ENCODE results near the gene VAMP4.
"Not testable (repeated sequence)": the region's sequence is repeated elsewhere in the genome, so short reads cannot be mapped to it uniquely, and the experiment has no call there.

VAMP4 gene

GRCh38 chr1:171723180-171723579 lies 18.7 kb downstream of the VAMP4 start:
- H3K27me3 ChIP-seq (replicated peaks; ENCODE audit: control insufficient read depth, insufficient read depth, low read length); H3K4me1 ChIP-seq (ENCODE audit: control insufficient read depth, insufficient read depth, low read length); DNase-seq (ENCODE audit: low read depth); H3K9ac ChIP-seq (ENCODE audit: low read length); H3K4me3 ChIP-seq (ENCODE audit: low read length); H3K9me3 ChIP-seq (ENCODE audit: control insufficient read depth, low read length): not testable (repeated sequence)
- H3K36me3 ChIP-seq (ENCODE audit: control insufficient read depth, insufficient read depth, low read length, severe bottlenecking): peaks cover 17% of the 10 kb centered on the region

GRCh38 chr1:171718848-171719247 lies 23.0 kb downstream of the VAMP4 start:
- peaks cover 7% of the 10 kb centered on the region for H3K9me3 ChIP-seq (ENCODE audit: control insufficient read depth, low read length)
- peaks cover 25% of the 10 kb centered on the region for H3K4me1 ChIP-seq (ENCODE audit: control insufficient read depth, insufficient read depth, low read length)
- no peak for DNase-seq (ENCODE audit: low read depth)
- no peaks in the 10 kb centered on the region for H3K27me3 ChIP-seq (replicated peaks; ENCODE audit: control insufficient read depth, insufficient read depth, low read length)
- peaks cover 11% of the 10 kb centered on the region for H3K36me3 ChIP-seq (ENCODE audit: control insufficient read depth, insufficient read depth, low read length, severe bottlenecking)
- no peak overlapping the region for H3K9ac ChIP-seq (ENCODE audit: low read length)
- H3K4me3 ChIP-seq (ENCODE audit: low read length): no peak overlapping the region

- no peak overlapping the region for H3K9ac ChIP-seq (ENCODE audit: low read length)
- peaks cover 25% of the 10 kb centered on the region for H3K4me1 ChIP-seq (ENCODE audit: control insufficient read depth, insufficient read depth, low read length)
- no peaks in the 10 kb centered on the region for H3K27me3 ChIP-seq (replicated peaks; ENCODE audit: control insufficient read depth, insufficient read depth, low read length)
- peaks cover 11% of the 10 kb centered on the region for H3K36me3 ChIP-seq (ENCODE audit: control insufficient read depth, insufficient read depth, low read length, severe bottlenecking)
- peak; percentile 15 for DNase-seq (ENCODE audit: low read depth)
- peaks cover 5% of the 10 kb centered on the region for H3K9me3 ChIP-seq (ENCODE audit: control insufficient read depth, low read length)
- H3K4me3 ChIP-seq (ENCODE audit: low read length): no peak overlapping the region
These were observed 23.6 kb downstream of the VAMP4 start for GRCh38 chr1:171718216-171718615.

GRCh38 chr1:171717062-171717718 lies 24.7 kb downstream of the VAMP4 start:
- no peak overlapping the region for H3K4me3 ChIP-seq (ENCODE audit: low read length)
- no peaks in the 10 kb centered on the region for H3K27me3 ChIP-seq (replicated peaks; ENCODE audit: control insufficient read depth, insufficient read depth, low read length)
- peaks cover 14% of the 10 kb centered on the region for H3K36me3 ChIP-seq (ENCODE audit: control insufficient read depth, insufficient read depth, low read length, severe bottlenecking)
- DNase-seq (ENCODE audit: low read depth): peak; percentile 19
- peaks cover 25% of the 10 kb centered on the region for H3K4me1 ChIP-seq (ENCODE audit: control insufficient read depth, insufficient read depth, low read length)
- no peak overlapping the region for H3K9ac ChIP-seq (ENCODE audit: low read length)
- H3K9me3 ChIP-seq (ENCODE audit: control insufficient read depth, low read length): no peaks in the 10 kb centered on the region

GRCh38 chr1:171716616-171717015 lies 25.2 kb downstream of the VAMP4 start:
- Histone ChIP-seq H3K4me3 (ENCODE audit: low read length) (no peak overlapping the region), H3K36me3 (ENCODE audit: control insufficient read depth, insufficient read depth, low read length, severe bottlenecking) (peaks cover 14% of the 10 kb centered on the region), H3K9me3 (ENCODE audit: control insufficient read depth, low read length) (no peaks in the 10 kb centered on the region), H3K9ac (ENCODE audit: low read length) (no peak overlapping the region), H3K4me1 (ENCODE audit: control insufficient read depth, insufficient read depth, low read length) (peaks cover 25% of the 10 kb centered on the region), H3K27me3 (replicated peaks; ENCODE audit: control insufficient read depth, insufficient read depth, low read length) (no peaks in the 10 kb centered on the region)
- DNase-seq (ENCODE audit: low read depth): no peak

GRCh38 chr1:171715813-171716251 lies 26.0 kb downstream of the VAMP4 start:
- no peaks in the 10 kb centered on the region for H3K27me3 ChIP-seq (replicated peaks; ENCODE audit: control insufficient read depth, insufficient read depth, low read length)
- H3K9ac ChIP-seq (ENCODE audit: low read length): no peak overlapping the region
- DNase-seq (ENCODE audit: low read depth): peak; percentile 68
- no peaks in the 10 kb centered on the region for H3K9me3 ChIP-seq (ENCODE audit: control insufficient read depth, low read length)
- H3K4me3 ChIP-seq (ENCODE audit: low read length): no peak overlapping the region
- peaks cover 14% of the 10 kb centered on the region for H3K36me3 ChIP-seq (ENCODE audit: control insufficient read depth, insufficient read depth, low read length, severe bottlenecking)
- peaks cover 25% of the 10 kb centered on the region for H3K4me1 ChIP-seq (ENCODE audit: control insufficient read depth, insufficient read depth, low read length)

- no peaks in the 10 kb centered on the region for H3K9me3 ChIP-seq (ENCODE audit: control insufficient read depth, low read length)
- no peak for DNase-seq (ENCODE audit: low read depth)
- peaks cover 17% of the 10 kb centered on the region for H3K4me1 ChIP-seq (ENCODE audit: control insufficient read depth, insufficient read depth, low read length)
- H3K9ac ChIP-seq (ENCODE audit: low read length): no peak overlapping the region
- H3K27me3 ChIP-seq (replicated peaks; ENCODE audit: control insufficient read depth, insufficient read depth, low read length): no peaks in the 10 kb centered on the region
- H3K36me3 ChIP-seq (ENCODE audit: control insufficient read depth, insufficient read depth, low read length, severe bottlenecking): peaks cover 25% of the 10 kb centered on the region
- no peak overlapping the region for H3K4me3 ChIP-seq (ENCODE audit: low read length)
These were observed 29.5 kb downstream of the VAMP4 start for GRCh38 chr1:171712341-171712740.

- H3K4me1 ChIP-seq (ENCODE audit: control insufficient read depth, insufficient read depth, low read length): peaks cover 10% of the 10 kb centered on the region
- no peak for DNase-seq (ENCODE audit: low read depth)
- H3K4me3 ChIP-seq (ENCODE audit: low read length): no peak overlapping the region
These were observed 30.2 kb downstream of the VAMP4 start for GRCh38 chr1:171711643-171712042.

GRCh38 chr1:171707583-171707982 lies 34.3 kb downstream of the VAMP4 start:
- Histone ChIP-seq H3K4me1 (ENCODE audit: control insufficient read depth, insufficient read depth, low read length) (no peaks in the 10 kb centered on the region), H3K36me3 (ENCODE audit: control insufficient read depth, insufficient read depth, low read length, severe bottlenecking) (peaks cover 25% of the 10 kb centered on the region), H3K9me3 (ENCODE audit: control insufficient read depth, low read length) (no peaks in the 10 kb centered on the region), H3K9ac (ENCODE audit: low read length) (no peak overlapping the region), H3K4me3 (ENCODE audit: low read length) (no peak overlapping the region), H3K27me3 (replicated peaks; ENCODE audit: control insufficient read depth, insufficient read depth, low read length) (no peaks in the 10 kb centered on the region)
- no peak for DNase-seq (ENCODE audit: low read depth)

More at GRCh38 chr1:171711643-171712042, 30.2 kb downstream of the VAMP4 start:
- Histone ChIP-seq H3K9me3 (ENCODE audit: control insufficient read depth, low read length) (no peaks in the 10 kb centered on the region), H3K36me3 (ENCODE audit: control insufficient read depth, insufficient read depth, low read length, severe bottlenecking) (peaks cover 29% of the 10 kb centered on the region), H3K9ac (ENCODE audit: low read length) (no peak overlapping the region), H3K27me3 (replicated peaks; ENCODE audit: control insufficient read depth, insufficient read depth, low read length) (no peaks in the 10 kb centered on the region)

GRCh38 chr1:171702598-171702997 lies 39.3 kb downstream of the VAMP4 start:
- Histone ChIP-seq H3K4me3 (ENCODE audit: low read length) (no peak overlapping the region), H3K36me3 (ENCODE audit: control insufficient read depth, insufficient read depth, low read length, severe bottlenecking) (peaks cover 24% of the 10 kb centered on the region), H3K27me3 (replicated peaks; ENCODE audit: control insufficient read depth, insufficient read depth, low read length) (no peaks in the 10 kb centered on the region), H3K9me3 (ENCODE audit: control insufficient read depth, low read length) (no peaks in the 10 kb centered on the region), H3K4me1 (ENCODE audit: control insufficient read depth, insufficient read depth, low read length) (no peaks in the 10 kb centered on the region), H3K9ac (ENCODE audit: low read length) (no peak overlapping the region)
- DNase-seq (ENCODE audit: low read depth): no peak

- no peak overlapping the region for H3K9ac ChIP-seq (ENCODE audit: low read length)
- DNase-seq (ENCODE audit: low read depth): peak; percentile 6
- no peak overlapping the region for H3K4me3 ChIP-seq (ENCODE audit: low read length)
- no peaks in the 10 kb centered on the region for H3K4me1 ChIP-seq (ENCODE audit: control insufficient read depth, insufficient read depth, low read length)
- peaks cover 11% of the 10 kb centered on the region for H3K36me3 ChIP-seq (ENCODE audit: control insufficient read depth, insufficient read depth, low read length, severe bottlenecking)
- H3K27me3 ChIP-seq (replicated peaks; ENCODE audit: control insufficient read depth, insufficient read depth, low read length): no peaks in the 10 kb centered on the region
- H3K9me3 ChIP-seq (ENCODE audit: control insufficient read depth, low read length): no peaks in the 10 kb centered on the region
These were observed 42.3 kb downstream of the VAMP4 start for GRCh38 chr1:171699531-171699930.

- not testable (repeated sequence) for H3K27me3 ChIP-seq (replicated peaks; ENCODE audit: control insufficient read depth, insufficient read depth, low read length); H3K36me3 ChIP-seq (ENCODE audit: control insufficient read depth, insufficient read depth, low read length, severe bottlenecking); H3K4me1 ChIP-seq (ENCODE audit: control insufficient read depth, insufficient read depth, low read length); H3K4me3 ChIP-seq (ENCODE audit: low read length); H3K9ac ChIP-seq (ENCODE audit: low read length); H3K9me3 ChIP-seq (ENCODE audit: control insufficient read depth, low read length); DNase-seq (ENCODE audit: low read depth)
These were observed 46.1 kb downstream of the VAMP4 start for GRCh38 chr1:171695772-171696171.
